HepG2 (cell line): ENCODE data around the gene LRRC45. TPM values are rescaled to one million over a fixed set of nuclear protein-coding genes. Genes with fewer than 3 reads are reported as not detected.
A peak's percentile ranks its signal among the peaks of the same experiment; 100 is the strongest.

Experiments used
- ARID5B ChIP-seq: IDR thresholded peaks from 2 replicates; pipeline ENCODE4 v1.4.0; 2020; ENCODE audit warnings: mild to moderate bottlenecking, missing genetic modification reagents
- BRF2 ChIP-seq: sonication (generic); formaldehyde crosslinking; IDR thresholded peaks from 2 replicates; pipeline ENCODE4 v1.8.1; 2022; ENCODE audit warnings: mild to moderate bottlenecking, missing genetic modification reagents
- GMEB1 ChIP-seq: sonication (generic); formaldehyde crosslinking; IDR thresholded peaks from 2 replicates; pipeline ENCODE4 v1.5.1; 2020; ENCODE audit warnings: missing genetic modification reagents, mild to moderate bottlenecking, borderline replicate concordance
- HNRNPK ChIP-seq: fragments of 200-400 bp; formaldehyde crosslinking; IDR thresholded peaks from 2 replicates; pipeline ENCODE4 v1.6.1; 2018; ENCODE audit warnings: low read length, low read depth, moderate library complexity, mild to moderate bottlenecking; ENCODE audit not compliant: poor library complexity, severe bottlenecking
- MAFF ChIP-seq: IDR thresholded peaks from 2 replicates; pipeline ENCODE4 v1.6.1; 2011; ENCODE audit warnings: low read depth, low read length, improper control_type of control experiment
- MXD4 ChIP-seq: IDR thresholded peaks from 2 replicates; pipeline ENCODE4 v1.6.1; 2016; ENCODE audit warnings: mild to moderate bottlenecking, missing biosample characterization, missing genetic modification reagents
- NR0B2 ChIP-seq: sonication (generic); formaldehyde crosslinking; IDR thresholded peaks from 2 replicates; pipeline ENCODE4 v1.4.0; 2020; ENCODE audit warnings: mild to moderate bottlenecking, missing genetic modification reagents
- NR1H2 ChIP-seq: sonication (generic); formaldehyde crosslinking; IDR thresholded peaks from 2 replicates; pipeline ENCODE4 v1.8.1; 2022; ENCODE audit warnings: low read depth, missing genetic modification reagents, borderline replicate concordance
- PHF5A ChIP-seq: IDR thresholded peaks from one replicate; pipeline ENCODE4 v1.6.1; 2018; ENCODE audit warnings: low read depth, missing genetic modification reagents; ENCODE audit not compliant: unreplicated experiment
- POLR2G ChIP-seq: fragments of 200-400 bp; formaldehyde crosslinking; IDR thresholded peaks from 2 replicates; pipeline ENCODE4 v1.6.1; 2018; ENCODE audit warnings: mild to moderate bottlenecking, low read depth, low read length, moderate library complexity
- RBM22 ChIP-seq: fragments of 200-400 bp; formaldehyde crosslinking; optimal IDR thresholded peaks from 2 replicates; pipeline ENCODE3; 2017; ENCODE audit warnings: mild to moderate bottlenecking, low read length, moderate library complexity
- RXRA ChIP-seq: sonication (generic); formaldehyde crosslinking; IDR thresholded peaks from 2 replicates; pipeline ENCODE4 v1.5.1; 2020; ENCODE audit warnings: missing genetic modification reagents
- SALL1 ChIP-seq: sonication (generic); formaldehyde crosslinking; IDR thresholded peaks from 2 replicates; pipeline ENCODE4 v1.8.0; 2022; ENCODE audit warnings: mild to moderate bottlenecking, missing genetic modification reagents
- SIX1 ChIP-seq: sonication (generic); formaldehyde crosslinking; IDR thresholded peaks from 2 replicates; pipeline ENCODE4 v1.4.0; 2020; ENCODE audit warnings: missing genetic modification reagents, borderline replicate concordance
- SRF ChIP-seq: IDR thresholded peaks from 2 replicates; pipeline ENCODE4 v1.6.1; 2011; ENCODE audit warnings: mild to moderate bottlenecking, low read depth, low read length, moderate library complexity
- WIZ ChIP-seq: sonication (generic); formaldehyde crosslinking; IDR thresholded peaks from 2 replicates; pipeline ENCODE4 v1.5.1; 2020; ENCODE audit warnings: mild to moderate bottlenecking, missing genetic modification reagents
- ZNF660 ChIP-seq: sonication (generic); formaldehyde crosslinking; IDR thresholded peaks from 2 replicates; pipeline ENCODE4 v1.5.1; 2020; ENCODE audit warnings: mild to moderate bottlenecking, low read depth, missing genetic modification reagents, borderline replicate concordance
- ZXDC ChIP-seq: sonication (generic); formaldehyde crosslinking; IDR thresholded peaks from 2 replicates; pipeline ENCODE4 v1.5.0; 2020; ENCODE audit warnings: mild to moderate bottlenecking, missing genetic modification reagents
- polyA plus RNA-seq, 8 experiments: library from polyadenylated mRNA; depleted of rRNA in 3 of 8; stranded (reverse) in 7 of 8; unstranded in 1 of 8; fragments of >200 nt; fragmentation: Illumina TruSeq in 4 of 8; extraction: Trizol in 4 of 8; gene quantifications; 2 replicates each; pipeline versions ENCODE4 v1.2.1 to v1.2.3, GENCODE V29; 2011 to 2016; ENCODE audit warnings: low read depth in 4 of 8, missing spikeins in 1 of 8, mixed read lengths in 1 of 8; ENCODE audit not compliant: insufficient read depth in 1 of 8
- total RNA-seq, 5 experiments: library from RNA; depleted of rRNA; stranded (reverse); fragments of >200 nt; fragmentation: Illumina TruSeq; extraction: Trizol; gene quantifications; 2 replicates each; pipeline ENCODE4 v1.2.3, GENCODE V29; 2016; ENCODE audit warnings: low read depth in 1 of 5

The LRRC45 gene
- total and polyA plus RNA-seq, 2 of the 13 experiments (the other 11 are each of a cell fraction or from before 2014, with no cell fraction given), result 11.6 to 48.1 TPM

GRCh38 chr17:82018989-82019689 is 4.0 kb upstream of the LRRC45 start (continued):
- no peak for TF ChIP-seq ARID5B (CRISPR knock-in tag)
- TF ChIP-seq POLR2G, result peak; percentile 60
- 0 out of 2 replicates have a peak, but pooled peaks have one; percentile 4 for TF ChIP-seq GMEB1
- TF ChIP-seq WIZ (CRISPR knock-in tag), result no peak
- no peak for TF ChIP-seq MAFF
- 0 out of 2 replicates have a peak, but pooled peaks have one; percentile 47 for TF ChIP-seq BRF2
- 0 out of 2 replicates have a peak, but pooled peaks have one; percentile 27 for TF ChIP-seq ZNF660 (CRISPR knock-in tag)
- no peak for TF ChIP-seq NR1H2 (CRISPR knock-in tag)
- peak; percentile 4 for TF ChIP-seq RBM22
- TF ChIP-seq HNRNPK, result no peak
- TF ChIP-seq MXD4 (CRISPR knock-in tag), result no peak
- TF ChIP-seq NR0B2, result no peak
- TF ChIP-seq PHF5A, result no peak
- TF ChIP-seq RXRA (CRISPR knock-in tag), result 0 out of 2 replicates have a peak, but pooled peaks have one; percentile 10
- no peak; the same call in 1 of the 2 replicates for TF ChIP-seq SALL1
- no peak for TF ChIP-seq ZXDC (CRISPR knock-in tag)
- no peak for TF ChIP-seq SRF
- no peak for TF ChIP-seq SIX1
